Fibroblast of lung (primary cell): ENCODE results near the gene CEP20. TPM values are rescaled to one million over a fixed set of nuclear protein-coding genes. Genes with fewer than 3 reads are reported as not detected.

Experiments
- DNase-seq, 2 donors: peaks; one replicate each; pipeline versions ENCODE4 v3.0.0 to v3.0.0-alpha.2; 2010; ENCODE audit warnings: low read depth in 2 of 2
- H2AFZ ChIP-seq: 2 replicates; pipeline ENCODE4 v1.5.1; 2012; ENCODE audit warnings: low read length, control low read depth, inconsistent platforms
- H3K27ac ChIP-seq: 2 replicates; pipeline ENCODE4 v1.5.1; 2011; ENCODE audit warnings: low read length, control low read depth; ENCODE audit not compliant: insufficient read depth
- H3K27me3 ChIP-seq: 2 replicates; pipeline ENCODE4 v1.5.1; 2011; ENCODE audit warnings: mild to moderate bottlenecking, low read length; ENCODE audit not compliant: control insufficient read depth, insufficient read depth
- H3K36me3 ChIP-seq: 2 replicates; pipeline ENCODE4 v1.5.1; 2011; ENCODE audit warnings: low read length; ENCODE audit not compliant: control insufficient read depth, insufficient read depth
- H3K4me1 ChIP-seq: 2 replicates; pipeline ENCODE4 v1.5.1; 2011; ENCODE audit warnings: low read length; ENCODE audit not compliant: control insufficient read depth, insufficient read depth; ENCODE audit errors: extremely low read depth
- H3K4me2 ChIP-seq: 2 replicates; pipeline ENCODE4 v1.5.1; 2011; ENCODE audit warnings: low read length, control low read depth; ENCODE audit not compliant: insufficient read depth; ENCODE audit errors: extremely low read depth
- H3K4me3 ChIP-seq, 4 experiments: fragments of 200-600 bp in 1 of 4; sonication (generic) in 1 of 4; replicated peaks in 1 of 4; 2 replicates each; pipeline ENCODE4 v1.5.1; 2011 to 2016; ENCODE audit warnings: low read length in 4 of 4, low read depth in 3 of 4, mild to moderate bottlenecking in 3 of 4, control low read depth in 2 of 4, inconsistent platforms in 1 of 4, mixed read lengths in 1 of 4; ENCODE audit not compliant: insufficient read depth in 1 of 4; ENCODE audit errors: control extremely low read depth in 1 of 4
- H3K79me2 ChIP-seq: 2 replicates; pipeline ENCODE4 v1.5.1; 2012; ENCODE audit warnings: mild to moderate bottlenecking, low read length, inconsistent platforms; ENCODE audit not compliant: control insufficient read depth, insufficient read depth
- H3K9ac ChIP-seq: 2 replicates; pipeline ENCODE4 v1.5.1; 2011; ENCODE audit warnings: mild to moderate bottlenecking, low read length, control low read depth; ENCODE audit not compliant: insufficient read depth
- H3K9me3 ChIP-seq: 2 replicates; pipeline ENCODE4 v1.5.1; 2012; ENCODE audit warnings: low read depth, low read length; ENCODE audit not compliant: control insufficient read depth, insufficient read depth
- H4K20me1 ChIP-seq: 2 replicates; pipeline ENCODE4 v1.5.1; 2011; ENCODE audit warnings: low read length; ENCODE audit not compliant: control insufficient read depth, insufficient read depth; ENCODE audit errors: extremely low read depth
- EZH2 ChIP-seq: IDR thresholded peaks from 2 replicates; pipeline ENCODE4 v1.5.1; 2012; ENCODE audit warnings: low read length, control low read depth, mild to moderate bottlenecking; ENCODE audit errors: missing control alignments
- polyA plus RNA-seq, 2 donors: library from polyadenylated mRNA; depleted of rRNA in 1 of 2; stranded (reverse) in 1 of 2; unstranded in 1 of 2; fragments of >200 nt; gene quantifications; 2 replicates each; pipeline ENCODE4 v1.2.1, GENCODE V29; 2011 to 2012; ENCODE audit warnings: missing spikeins in 1 of 2
- total RNA-seq: library from RNA; depleted of rRNA; stranded (reverse); fragments of >200 nt; gene quantifications from 2 replicates; pipeline ENCODE4 v1.2.1, GENCODE V29; 2014
- TF ChIP-seq, protein P1 (sequence below), 2 donors: IDR thresholded peaks in 1 of 2; conservative IDR thresholded peaks in 1 of 2; 1 replicate in 1 of 2; 2 replicates in 1 of 2; pipeline ENCODE4 v1.5.1; 2011 to 2012; ENCODE audit warnings: low read length in 2 of 2, control low read depth in 1 of 2, inconsistent platforms in 1 of 2, low read depth in 1 of 2, mild to moderate bottlenecking in 1 of 2

Gene CEP20
- total and polyA plus RNA-seq, 2 donors (not counting 1 experiment from before 2014, with no cell fraction given) = 42.9 to 60.9 TPM

DNA sequence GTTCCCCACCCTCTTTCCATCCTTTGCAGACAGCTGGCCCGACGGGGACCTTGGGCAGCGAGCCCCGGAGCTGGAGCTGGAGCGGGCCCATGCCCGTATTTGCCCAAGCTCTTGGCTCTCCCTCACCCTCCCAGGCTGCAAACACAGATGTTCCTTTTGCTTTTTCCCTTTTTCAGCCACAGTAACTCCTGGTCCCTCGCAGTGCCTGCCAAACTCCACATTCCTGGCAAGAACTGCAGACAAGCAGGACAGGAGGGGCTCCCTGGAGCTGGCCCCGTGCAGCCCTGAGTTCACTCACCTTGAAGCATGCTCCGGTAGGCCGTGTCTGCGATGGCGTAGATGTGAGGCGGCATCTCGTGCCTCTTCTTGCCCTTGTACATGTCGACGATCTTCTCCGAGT is 65.4 kb downstream of the CEP20 start:
- Histone ChIP-seq H2AFZ (no peak overlapping the region), H3K9me3 (no peaks in the 10 kb centered on the region), H4K20me1 (no peaks in the 10 kb centered on the region), H3K27ac (no peak overlapping the region), H3K4me3 (no peak overlapping the region), H3K9ac (no peak overlapping the region), H3K36me3 (no peaks in the 10 kb centered on the region), H3K79me2 (no peaks in the 10 kb centered on the region), H3K4me1 (no peaks in the 10 kb centered on the region), H3K27me3 (peaks cover 15% of the 10 kb centered on the region), H3K4me2 (no peak overlapping the region)
- TF ChIP-seq EZH2 = no peak
- no peak for DNase-seq

- Histone ChIP-seq H3K4me1 (no peaks in the 10 kb centered on the region), H3K4me3 (no peak overlapping the region), H3K9ac (no peak overlapping the region), H3K79me2 (no peaks in the 10 kb centered on the region), H3K27ac (no peak overlapping the region), H3K36me3 (no peaks in the 10 kb centered on the region), H3K9me3 (no peaks in the 10 kb centered on the region), H3K4me2 (no peak overlapping the region), H4K20me1 (no peaks in the 10 kb centered on the region), H2AFZ (no peak overlapping the region), H3K27me3 (peaks cover 15% of the 10 kb centered on the region)
- no peak for DNase-seq
- TF ChIP-seq EZH2 = no peak
- TF ChIP-seq, protein P1, sequence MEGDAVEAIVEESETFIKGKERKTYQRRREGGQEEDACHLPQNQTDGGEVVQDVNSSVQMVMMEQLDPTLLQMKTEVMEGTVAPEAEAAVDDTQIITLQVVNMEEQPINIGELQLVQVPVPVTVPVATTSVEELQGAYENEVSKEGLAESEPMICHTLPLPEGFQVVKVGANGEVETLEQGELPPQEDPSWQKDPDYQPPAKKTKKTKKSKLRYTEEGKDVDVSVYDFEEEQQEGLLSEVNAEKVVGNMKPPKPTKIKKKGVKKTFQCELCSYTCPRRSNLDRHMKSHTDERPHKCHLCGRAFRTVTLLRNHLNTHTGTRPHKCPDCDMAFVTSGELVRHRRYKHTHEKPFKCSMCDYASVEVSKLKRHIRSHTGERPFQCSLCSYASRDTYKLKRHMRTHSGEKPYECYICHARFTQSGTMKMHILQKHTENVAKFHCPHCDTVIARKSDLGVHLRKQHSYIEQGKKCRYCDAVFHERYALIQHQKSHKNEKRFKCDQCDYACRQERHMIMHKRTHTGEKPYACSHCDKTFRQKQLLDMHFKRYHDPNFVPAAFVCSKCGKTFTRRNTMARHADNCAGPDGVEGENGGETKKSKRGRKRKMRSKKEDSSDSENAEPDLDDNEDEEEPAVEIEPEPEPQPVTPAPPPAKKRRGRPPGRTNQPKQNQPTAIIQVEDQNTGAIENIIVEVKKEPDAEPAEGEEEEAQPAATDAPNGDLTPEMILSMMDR (conservative IDR thresholded peaks at IDR 0.05 in 1 of 2, IDR thresholded peaks at IDR 0.05 in 1 of 2; ENCODE audit: low read depth in 1 of 2, low read length in 2 of 2) = no peak
Measured at GRCh38 chr16:15820837-15821236, 67.6 kb downstream of the CEP20 start.

DNA sequence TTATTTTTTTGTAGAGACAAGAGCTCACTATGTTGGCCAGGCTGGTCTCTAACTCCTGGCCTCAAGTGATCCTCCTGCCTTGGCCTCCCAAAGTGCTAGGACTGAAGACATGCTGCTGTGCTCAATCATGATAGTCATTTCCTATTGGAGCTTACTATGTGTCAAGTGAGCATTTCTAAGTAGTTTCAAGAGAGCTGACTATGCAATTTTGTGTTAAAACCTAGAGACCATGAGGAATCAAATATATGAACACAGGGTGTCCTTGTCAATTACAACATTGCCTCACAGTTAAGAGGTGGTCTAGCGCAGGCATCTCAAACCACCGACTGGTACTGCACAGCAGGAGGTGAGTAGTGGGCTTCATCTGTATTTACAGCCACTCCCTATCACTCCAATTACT is 69.4 kb downstream of the CEP20 start:
- no peaks in the 10 kb centered on the region for H4K20me1 ChIP-seq
- H3K27me3 ChIP-seq = peaks cover 8% of the 10 kb centered on the region
- no peak overlapping the region for H3K27ac ChIP-seq
- no peak overlapping the region for H3K9ac ChIP-seq
- no peaks in the 10 kb centered on the region for H3K4me1 ChIP-seq
- H3K36me3 ChIP-seq = no peaks in the 10 kb centered on the region
- H3K4me2 ChIP-seq = no peak overlapping the region
- no peak overlapping the region for H3K4me3 ChIP-seq
- no peaks in the 10 kb centered on the region for H3K9me3 ChIP-seq
- TF ChIP-seq EZH2 = no peak
- no peak overlapping the region for H2AFZ ChIP-seq
- DNase-seq = no peak
- H3K79me2 ChIP-seq = no peaks in the 10 kb centered on the region

DNA sequence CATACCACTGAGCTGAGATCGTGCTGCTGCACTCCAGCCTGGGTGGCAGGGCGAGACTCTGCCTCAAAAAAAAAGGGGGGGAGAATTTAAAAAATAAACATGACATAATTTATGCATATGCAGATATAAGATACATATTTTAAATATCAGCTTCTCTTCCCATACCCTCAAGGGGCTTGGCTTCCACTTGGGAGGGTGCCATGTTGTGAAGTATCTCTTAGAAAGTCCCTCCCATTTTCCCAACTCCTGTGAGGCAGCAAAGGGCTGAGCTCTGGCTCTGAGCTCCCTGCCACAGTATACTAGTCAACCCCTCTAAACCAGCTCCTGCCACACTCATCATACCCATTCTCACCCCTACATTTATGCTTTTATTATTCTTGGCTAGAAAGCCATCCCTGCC is 71.0 kb downstream of the CEP20 start:
- no peak overlapping the region for H2AFZ ChIP-seq
- no peak for DNase-seq
- H3K4me2 ChIP-seq = no peak overlapping the region
- H3K4me1 ChIP-seq = no peaks in the 10 kb centered on the region
- no peak overlapping the region for H3K4me3 ChIP-seq
- no peak overlapping the region for H3K27ac ChIP-seq
- no peak for TF ChIP-seq EZH2
- TF ChIP-seq, protein P1 (conservative IDR thresholded peaks at IDR 0.05 in 1 of 2, IDR thresholded peaks at IDR 0.05 in 1 of 2; ENCODE audit: low read depth in 1 of 2, low read length in 2 of 2) = no peak
- H3K9ac ChIP-seq = no peak overlapping the region
- H3K79me2 ChIP-seq = no peaks in the 10 kb centered on the region
- peaks cover 3% of the 10 kb centered on the region for H3K27me3 ChIP-seq
- H3K36me3 ChIP-seq = no peaks in the 10 kb centered on the region
- no peaks in the 10 kb centered on the region for H4K20me1 ChIP-seq
- H3K9me3 ChIP-seq = no peaks in the 10 kb centered on the region
